ENCODE results near the gene GRM2.

- TF ChIP-seq, protein P1, sequence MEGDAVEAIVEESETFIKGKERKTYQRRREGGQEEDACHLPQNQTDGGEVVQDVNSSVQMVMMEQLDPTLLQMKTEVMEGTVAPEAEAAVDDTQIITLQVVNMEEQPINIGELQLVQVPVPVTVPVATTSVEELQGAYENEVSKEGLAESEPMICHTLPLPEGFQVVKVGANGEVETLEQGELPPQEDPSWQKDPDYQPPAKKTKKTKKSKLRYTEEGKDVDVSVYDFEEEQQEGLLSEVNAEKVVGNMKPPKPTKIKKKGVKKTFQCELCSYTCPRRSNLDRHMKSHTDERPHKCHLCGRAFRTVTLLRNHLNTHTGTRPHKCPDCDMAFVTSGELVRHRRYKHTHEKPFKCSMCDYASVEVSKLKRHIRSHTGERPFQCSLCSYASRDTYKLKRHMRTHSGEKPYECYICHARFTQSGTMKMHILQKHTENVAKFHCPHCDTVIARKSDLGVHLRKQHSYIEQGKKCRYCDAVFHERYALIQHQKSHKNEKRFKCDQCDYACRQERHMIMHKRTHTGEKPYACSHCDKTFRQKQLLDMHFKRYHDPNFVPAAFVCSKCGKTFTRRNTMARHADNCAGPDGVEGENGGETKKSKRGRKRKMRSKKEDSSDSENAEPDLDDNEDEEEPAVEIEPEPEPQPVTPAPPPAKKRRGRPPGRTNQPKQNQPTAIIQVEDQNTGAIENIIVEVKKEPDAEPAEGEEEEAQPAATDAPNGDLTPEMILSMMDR (IDR thresholded peaks at IDR 0.05): no peak
- TF ChIP-seq POLR2A (IDR thresholded peaks at IDR 0.05): no peak
Observed at GRCh38 chr3:51759203-51759602, 52.3 kb downstream of the GRM2 start.

Data from adrenal gland (tissue), 5 donors.